Duodenal mucosa (tissue), 2 donors: ENCODE measurements around the gene C1QL2.

Experiments used
- H3K27ac ChIP-seq: one replicate; pipeline ENCODE4 v1.7.0; 2013; ENCODE audit warnings: low read depth, low read length
- H3K27me3 ChIP-seq, 2 donors: one replicate each; pipeline ENCODE4 v1.7.0; 2013; ENCODE audit warnings: low read length in 2 of 2, control low read depth in 1 of 2; ENCODE audit not compliant: insufficient read depth in 2 of 2, control insufficient read depth in 1 of 2
- H3K36me3 ChIP-seq, 2 donors: one replicate each; pipeline ENCODE4 v1.7.0; 2013; ENCODE audit warnings: low read length in 2 of 2, control low read depth in 1 of 2; ENCODE audit not compliant: insufficient read depth in 2 of 2, control insufficient read depth in 1 of 2
- H3K4me1 ChIP-seq, 2 donors: one replicate each; pipeline ENCODE4 v1.7.0; 2013; ENCODE audit warnings: low read length in 2 of 2, control low read depth in 1 of 2; ENCODE audit not compliant: insufficient read depth in 2 of 2, control insufficient read depth in 1 of 2
- H3K4me3 ChIP-seq, 2 donors: one replicate each; pipeline ENCODE4 v1.7.0; 2013; ENCODE audit warnings: low read length in 2 of 2, low read depth in 1 of 2
- H3K9ac ChIP-seq, 2 donors: one replicate each; pipeline ENCODE4 v1.7.0; 2013; ENCODE audit warnings: low read length in 2 of 2, low read depth in 1 of 2
- H3K9me3 ChIP-seq, 2 donors: one replicate each; pipeline ENCODE4 v1.7.0; 2013; ENCODE audit warnings: low read length in 2 of 2, control low read depth in 1 of 2; ENCODE audit not compliant: control insufficient read depth in 1 of 2

C1QL2 gene

DNA sequence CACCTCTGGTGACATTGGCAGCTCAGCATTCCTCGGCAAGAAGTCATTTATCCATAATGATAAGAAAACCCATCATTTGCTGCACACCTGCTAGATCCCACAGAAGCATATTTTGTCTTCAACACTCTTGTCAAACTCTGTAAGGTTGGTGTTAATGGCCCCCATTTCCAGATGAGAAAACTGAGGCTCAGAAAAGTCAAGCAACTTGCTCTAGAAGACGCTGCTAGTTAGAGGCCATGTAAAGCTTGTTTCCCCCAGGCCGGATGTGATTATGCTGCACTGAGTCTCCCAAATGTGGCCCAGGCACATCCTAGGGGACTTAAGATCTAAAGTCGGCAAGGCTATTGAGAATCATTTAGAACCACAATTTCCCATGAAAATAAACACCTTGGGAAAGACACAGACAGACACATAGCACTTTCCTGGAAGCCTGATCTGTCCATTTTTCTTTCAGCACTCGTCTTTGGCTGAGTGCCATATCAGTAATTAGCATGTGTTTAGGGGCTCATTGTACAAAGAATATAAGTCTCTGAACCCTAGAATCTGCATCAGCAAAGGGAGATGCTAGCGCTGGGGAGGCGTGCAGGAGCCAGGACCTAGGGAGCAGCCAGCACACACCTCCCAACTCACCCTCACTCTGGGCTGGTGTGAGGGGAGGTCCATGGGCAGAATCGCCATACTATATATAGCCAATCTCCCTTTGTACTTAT is 39.3 kb downstream of the C1QL2 start:
- H3K36me3 ChIP-seq = no peaks in the 10 kb centered on the region
- no peaks in the 10 kb centered on the region for H3K4me1 ChIP-seq
- no peak overlapping the region for H3K9ac ChIP-seq
- H3K9me3 ChIP-seq = no peaks in the 10 kb centered on the region
- H3K4me3 ChIP-seq = no peak overlapping the region
- no peaks in the 10 kb centered on the region for H3K27me3 ChIP-seq
- no peak overlapping the region for H3K27ac ChIP-seq

DNA sequence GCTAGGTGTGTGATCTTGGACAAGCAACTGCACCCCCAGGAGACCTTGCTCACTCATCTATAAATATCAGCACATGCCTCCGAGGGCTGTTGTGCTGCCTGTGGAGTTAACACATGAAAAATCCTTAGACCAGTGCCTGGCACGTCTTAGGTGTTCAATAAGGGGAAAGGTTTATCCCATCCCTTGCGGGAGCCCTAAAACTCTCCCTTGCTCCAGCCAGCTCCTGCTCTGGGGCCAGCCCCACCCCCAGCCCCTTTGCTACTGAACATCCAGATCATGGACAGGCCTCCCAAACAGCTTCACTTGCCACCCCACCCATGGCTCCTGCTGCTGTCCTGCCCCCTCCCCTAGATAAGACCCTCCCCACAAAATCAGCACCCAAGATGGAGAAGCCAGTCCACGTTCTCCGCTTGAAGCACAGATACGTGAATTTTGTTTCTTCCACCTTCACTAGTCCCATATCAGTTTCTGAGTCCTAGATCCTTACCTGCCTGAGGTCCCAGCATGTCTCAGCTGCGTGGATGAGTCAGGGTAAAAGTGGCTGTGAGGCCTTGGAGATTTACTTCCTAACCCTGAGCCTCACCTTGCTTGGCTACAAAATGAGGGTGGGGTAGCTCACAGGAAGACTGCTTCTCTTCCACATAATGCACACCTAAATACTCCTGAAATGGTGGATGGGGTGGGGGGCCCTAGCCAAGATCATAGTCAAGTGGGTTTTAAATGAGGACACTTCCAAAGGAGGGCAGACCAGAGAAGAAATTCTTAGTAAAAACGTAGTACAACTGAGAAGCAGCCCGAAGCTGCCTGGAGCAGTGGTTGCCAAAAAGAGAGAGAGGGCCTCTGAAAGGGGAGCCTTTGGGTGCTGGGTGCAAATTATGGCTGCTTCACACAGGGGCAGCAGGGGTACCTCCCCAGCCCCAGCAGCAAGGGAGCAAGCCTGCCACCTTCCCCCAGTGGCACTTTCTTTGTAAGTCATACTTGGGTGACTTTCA is 40.4 kb downstream of the C1QL2 start:
- no peak overlapping the region for H3K4me3 ChIP-seq
- H3K27me3 ChIP-seq = peaks cover 0 to under 1% of the 10 kb centered on the region in 2 donors
- H3K9me3 ChIP-seq = no peaks in the 10 kb centered on the region
- H3K4me1 ChIP-seq = no peaks in the 10 kb centered on the region
- H3K27ac ChIP-seq = no peak overlapping the region
- no peak overlapping the region for H3K9ac ChIP-seq
- H3K36me3 ChIP-seq = no peaks in the 10 kb centered on the region

DNA sequence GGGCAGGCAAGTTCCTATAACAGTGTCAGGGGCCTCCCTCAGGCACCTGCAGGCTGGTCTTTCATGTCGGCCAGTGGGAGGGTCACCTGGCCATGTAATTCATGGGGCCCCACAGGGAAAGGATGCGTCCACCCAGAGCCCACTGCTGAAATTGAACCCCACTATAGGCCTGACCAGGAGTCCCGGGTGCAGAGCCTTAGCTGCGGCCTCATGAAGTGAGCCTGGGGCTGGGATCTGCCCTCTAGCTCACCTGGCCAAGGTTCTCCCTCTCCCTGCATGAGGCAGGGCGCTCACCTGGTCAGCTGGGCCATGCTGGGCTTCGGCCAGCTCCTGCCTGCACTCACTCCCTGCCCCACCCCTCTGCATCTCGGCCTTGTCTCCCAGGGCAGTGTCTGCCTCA is 41.1 kb downstream of the C1QL2 start:
- no peak overlapping the region for H3K4me3 ChIP-seq
- H3K9ac ChIP-seq = no peak overlapping the region
- no peaks in the 10 kb centered on the region for H3K36me3 ChIP-seq
- no peaks in the 10 kb centered on the region for H3K9me3 ChIP-seq
- H3K4me1 ChIP-seq = no peaks in the 10 kb centered on the region
- H3K27ac ChIP-seq = no peak overlapping the region
- peaks cover 0 to 3% of the 10 kb centered on the region in 2 donors for H3K27me3 ChIP-seq

DNA sequence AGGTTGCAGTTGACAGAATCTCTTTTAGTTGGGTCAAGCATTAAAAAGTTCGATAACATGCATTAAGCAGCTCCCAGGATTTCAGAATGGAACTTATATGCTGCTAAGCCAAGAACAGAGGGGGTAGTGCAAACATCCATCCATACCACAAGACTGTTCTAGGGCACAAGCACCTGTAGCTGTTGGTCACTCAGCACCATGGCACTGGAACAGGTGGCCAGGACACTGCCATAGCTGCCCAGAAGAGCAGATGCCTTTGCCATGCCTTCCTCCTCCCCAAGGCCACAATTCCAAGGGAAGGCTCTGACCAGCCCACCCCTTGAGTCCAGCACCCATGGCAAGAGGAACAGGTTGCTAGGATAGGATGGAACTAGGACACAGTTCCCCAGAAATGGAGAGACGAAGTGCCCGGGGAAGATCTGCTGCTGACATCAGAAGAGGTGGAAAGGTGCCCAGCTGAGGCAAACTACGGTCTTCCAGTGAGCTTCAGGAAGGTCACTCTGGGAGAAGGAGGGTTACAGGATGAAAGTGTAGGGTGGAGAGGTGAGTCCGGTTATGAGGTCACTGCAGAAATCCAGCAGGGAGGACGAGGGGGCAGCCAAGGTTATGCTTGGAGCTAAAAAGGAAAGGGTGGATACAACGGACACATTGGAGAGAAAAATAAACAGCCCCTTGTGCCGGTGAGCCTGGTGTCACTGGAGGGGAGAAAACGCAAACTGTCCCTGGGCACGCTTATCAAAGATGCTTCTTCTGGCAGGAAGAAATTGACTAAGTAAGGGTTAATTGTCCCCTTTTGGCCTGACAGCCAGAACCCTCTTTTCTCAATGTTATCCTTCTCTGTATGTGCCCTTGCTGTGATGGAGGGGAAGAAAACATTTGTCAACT is 41.9 kb downstream of the C1QL2 start:
- no peaks in the 10 kb centered on the region for H3K9me3 ChIP-seq
- H3K36me3 ChIP-seq = no peaks in the 10 kb centered on the region
- no peak overlapping the region for H3K9ac ChIP-seq
- peaks cover 0 to 3% of the 10 kb centered on the region in 2 donors for H3K27me3 ChIP-seq
- no peak overlapping the region for H3K27ac ChIP-seq
- no peaks in the 10 kb centered on the region for H3K4me1 ChIP-seq
- no peak overlapping the region for H3K4me3 ChIP-seq

DNA sequence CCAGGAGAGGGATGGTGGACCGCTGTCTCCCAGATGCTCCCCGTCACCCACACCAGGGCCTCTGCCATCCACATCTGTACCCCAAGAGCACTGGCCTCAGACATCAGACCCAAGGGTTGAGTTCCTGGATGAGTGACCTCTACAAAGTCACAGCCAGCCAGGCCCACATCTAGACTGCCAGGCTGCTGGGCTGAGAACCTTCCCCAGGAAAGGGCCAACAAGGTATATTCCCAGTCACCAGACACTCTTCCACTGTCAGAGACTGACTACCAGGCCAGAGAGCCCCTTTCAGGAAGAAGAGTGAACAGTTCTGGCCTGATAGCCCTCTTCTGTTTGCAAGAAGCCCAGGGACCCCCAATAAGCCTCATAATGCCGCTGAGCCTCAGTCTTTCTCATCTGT is 44.3 kb downstream of the C1QL2 start:
- peaks cover 4 to 6% of the 10 kb centered on the region in 2 donors for H3K9me3 ChIP-seq
- H3K27ac ChIP-seq = no peak overlapping the region
- H3K27me3 ChIP-seq = peaks cover 0 to 3% of the 10 kb centered on the region in 2 donors
- H3K36me3 ChIP-seq = no peaks in the 10 kb centered on the region
- H3K9ac ChIP-seq = no peak overlapping the region
- H3K4me3 ChIP-seq = no peak overlapping the region
- no peaks in the 10 kb centered on the region for H3K4me1 ChIP-seq

DNA sequence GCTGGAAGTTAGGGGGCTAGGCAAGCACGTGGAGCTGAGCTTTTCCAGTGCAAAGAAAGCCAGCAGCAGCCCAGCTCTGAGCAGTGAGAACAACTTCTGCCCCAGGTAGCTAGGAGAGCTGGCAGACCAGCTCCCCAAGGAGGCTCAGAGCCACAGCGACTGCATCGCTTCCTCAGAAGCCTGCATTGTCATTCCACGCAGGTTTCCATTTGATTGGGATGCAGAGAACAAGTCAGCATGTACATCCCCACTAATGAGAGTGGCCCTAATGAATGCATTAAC is 45.1 kb downstream of the C1QL2 start:
- H3K9ac ChIP-seq = no peak overlapping the region
- H3K27ac ChIP-seq = no peak overlapping the region
- H3K4me3 ChIP-seq = no peak overlapping the region
- no peaks in the 10 kb centered on the region for H3K4me1 ChIP-seq
- H3K9me3 ChIP-seq = peaks cover 4 to 6% of the 10 kb centered on the region in 2 donors
- H3K36me3 ChIP-seq = no peaks in the 10 kb centered on the region
- peaks cover 0 to 3% of the 10 kb centered on the region in 2 donors for H3K27me3 ChIP-seq

DNA sequence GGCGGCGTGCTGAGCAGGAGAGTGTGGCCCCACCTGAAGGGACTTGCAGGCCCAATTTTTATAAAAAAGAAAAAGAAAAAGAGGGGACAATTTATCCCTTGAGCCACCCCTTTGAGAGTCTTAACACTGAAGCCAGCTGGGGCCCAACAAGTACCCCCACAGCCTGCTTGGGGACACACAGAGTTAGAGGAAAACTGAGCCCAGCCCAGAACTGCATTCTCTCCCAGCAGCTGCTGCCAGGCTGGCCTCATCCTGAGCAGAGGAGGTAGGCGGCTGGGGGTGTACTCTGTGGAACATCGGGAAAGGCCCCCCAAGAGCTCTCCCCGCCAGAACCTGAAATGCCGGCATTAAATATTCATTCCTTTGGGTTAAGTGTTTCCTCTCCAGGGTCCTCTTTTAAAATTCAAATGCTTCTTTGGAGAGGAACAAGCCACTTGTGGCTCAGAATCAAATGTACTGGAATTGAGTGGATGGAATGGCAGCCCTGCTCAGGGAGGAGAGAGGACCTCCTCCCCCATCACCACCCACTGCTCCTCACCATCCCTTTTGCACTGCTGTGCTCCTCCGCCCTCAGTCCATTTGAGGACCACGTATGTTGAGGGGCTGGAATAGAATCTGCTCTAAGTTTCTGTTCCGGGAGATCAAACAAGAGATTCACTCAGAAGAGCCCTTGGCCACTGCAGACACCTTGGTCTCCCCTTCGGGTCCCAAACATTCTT is 45.6 kb downstream of the C1QL2 start:
- Histone ChIP-seq H3K9me3 (peaks cover 4 to 6% of the 10 kb centered on the region in 2 donors), H3K27me3 (peaks cover 0 to 3% of the 10 kb centered on the region in 2 donors), H3K36me3 (no peaks in the 10 kb centered on the region), H3K4me1 (no peaks in the 10 kb centered on the region), H3K27ac (no peak overlapping the region), H3K9ac (no peak overlapping the region), H3K4me3 (no peak overlapping the region)

DNA sequence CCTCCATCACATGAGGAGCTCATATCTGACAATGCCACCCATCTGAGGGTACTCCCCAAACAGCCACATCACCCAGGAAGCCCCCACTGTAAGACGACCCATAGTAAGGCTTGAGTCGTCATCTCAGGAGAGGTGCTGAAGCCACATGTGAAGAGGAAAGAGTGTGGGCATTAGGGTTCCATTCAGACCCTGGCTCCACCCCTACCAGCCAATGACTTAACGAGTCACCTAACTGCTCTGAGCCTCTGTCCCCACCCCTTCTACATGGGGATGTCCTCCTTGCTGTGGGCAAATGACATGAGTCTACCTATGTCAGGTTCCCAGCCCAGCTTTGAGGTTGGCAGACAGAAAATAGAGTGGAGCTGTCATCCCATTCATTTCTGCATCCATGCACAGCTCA is 46.3 kb downstream of the C1QL2 start:
- Histone ChIP-seq H3K27ac (no peak overlapping the region), H3K9me3 (peaks cover 4 to 6% of the 10 kb centered on the region in 2 donors), H3K36me3 (no peaks in the 10 kb centered on the region), H3K27me3 (peaks cover 0 to 3% of the 10 kb centered on the region in 2 donors), H3K4me3 (no peak overlapping the region), H3K4me1 (no peaks in the 10 kb centered on the region), H3K9ac (no peak overlapping the region)

DNA sequence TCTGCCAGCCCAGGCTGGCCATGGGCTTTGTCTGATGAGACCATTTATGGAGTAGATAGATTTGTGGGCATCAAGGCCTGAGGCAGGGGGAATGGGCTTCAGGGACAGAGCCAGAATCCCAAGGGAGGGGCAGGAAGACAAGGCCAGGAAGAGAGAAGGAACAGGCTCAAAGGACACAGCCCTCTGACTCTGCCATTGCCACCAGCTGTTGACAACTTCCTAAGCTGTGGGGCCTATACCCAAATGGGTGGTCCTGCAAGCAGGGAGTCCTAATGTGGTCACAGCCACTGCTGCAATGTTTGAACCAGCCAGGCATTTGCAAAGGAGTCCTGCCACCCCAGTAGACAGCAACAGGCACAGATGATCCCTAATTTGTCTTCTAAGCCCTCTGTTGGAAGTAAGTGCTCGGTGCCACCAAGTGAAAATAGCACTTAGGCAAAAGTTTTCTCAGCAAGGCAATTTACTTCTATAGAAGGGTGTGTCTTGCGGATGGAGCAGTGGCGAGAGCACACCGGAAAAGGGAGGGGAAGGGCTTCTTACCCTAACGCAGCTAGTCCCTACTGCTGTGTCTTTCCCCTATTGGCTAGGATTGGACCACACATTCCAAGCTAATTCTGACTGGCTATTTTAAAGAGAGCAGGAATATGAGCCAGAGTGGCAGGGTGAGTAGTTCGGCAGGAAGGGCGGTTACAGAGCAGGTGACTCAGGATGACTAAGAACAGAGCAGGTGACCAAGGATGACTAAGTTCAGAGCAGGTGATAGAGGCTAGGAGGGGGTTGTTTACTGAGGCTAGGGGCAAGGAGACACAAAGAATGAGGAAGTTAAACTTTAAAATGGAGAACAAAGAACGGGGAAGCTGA is 47.2 kb downstream of the C1QL2 start:
- Histone ChIP-seq H3K27me3 (peaks cover 0 to 3% of the 10 kb centered on the region in 2 donors), H3K36me3 (no peaks in the 10 kb centered on the region), H3K9ac (no peak overlapping the region), H3K4me3 (no peak overlapping the region), H3K9me3 (peaks cover 4 to 6% of the 10 kb centered on the region in 2 donors), H3K4me1 (no peaks in the 10 kb centered on the region), H3K27ac (no peak overlapping the region)
